ENCODE results near the gene UPP2. TPM values are rescaled to one million over a fixed set of nuclear protein-coding genes. Genes with fewer than 3 reads are reported as not detected.

The UPP2 gene
- total and polyA plus RNA-seq, 2 of the 8 experiments (the other 6 are each of a cell fraction or from before 2014, with no cell fraction given): not detected

DNA sequence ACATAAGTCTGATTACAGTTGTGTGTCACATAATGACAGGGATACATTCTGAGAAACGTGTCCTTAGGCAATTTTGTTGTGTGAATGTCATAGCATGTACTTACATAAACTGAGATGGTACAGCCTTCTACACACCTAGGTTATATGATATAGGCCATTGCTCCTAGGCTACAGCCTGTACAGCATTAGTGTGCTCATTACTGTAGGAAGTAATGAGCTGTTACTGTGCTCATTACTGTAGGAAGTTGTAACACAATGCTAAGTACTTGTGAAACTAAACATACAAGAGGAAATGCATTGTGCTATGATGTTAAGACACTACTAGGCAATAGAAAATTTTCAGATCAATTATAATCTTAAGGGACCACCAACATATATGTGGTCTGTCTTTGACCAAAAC is 72.8 kb downstream of the UPP2 start (continued):
- TF ChIP-seq TAF1 (IDR thresholded peaks at IDR 0.05; ENCODE audit: low read depth, low read length): no peak
